ENCODE results near the gene MAML1.

Gene MAML1

GRCh38 chr5:179820483-179821297 is 88.1 kb downstream of the MAML1 start, which contains the start of gene SQSTM1:
TSS of gene SQSTM1 (plus strand) at chr5:179820905. CDS start at chr5:179820937, 32 bp downstream.
- peak; percentile 67 to 68 for DNase-seq (ENCODE audit: low read depth in 2 of 2, low spot score in 1 of 2)

- peak; percentile 69 to 72 for DNase-seq (ENCODE audit: low read depth in 2 of 2, low spot score in 1 of 2)
Measured at GRCh38 chr5:179821298-179822058, 88.9 kb downstream of the MAML1 start.

GRCh38 chr5:179822059-179822432 is 89.4 kb downstream of the MAML1 start:
- no peak for DNase-seq (ENCODE audit: low read depth in 2 of 2, low spot score in 1 of 2)

GRCh38 chr5:179822444-179822990 is 89.9 kb downstream of the MAML1 start:
- no peak for DNase-seq (ENCODE audit: low read depth in 2 of 2, low spot score in 1 of 2)

GRCh38 chr5:179823937-179824744 is 91.5 kb downstream of the MAML1 start:
- no peak for DNase-seq (ENCODE audit: low read depth in 2 of 2, low spot score in 1 of 2)

GRCh38 chr5:179824745-179825112 is 92.1 kb downstream of the MAML1 start:
- no peak for DNase-seq (ENCODE audit: low read depth in 2 of 2, low spot score in 1 of 2)

- no peak for DNase-seq (ENCODE audit: low read depth in 2 of 2, low spot score in 1 of 2)
Measured at GRCh38 chr5:179825655-179826182, 93.1 kb downstream of the MAML1 start.

Measured in stimulated activated CD8-positive, alpha-beta memory T cell treated with anti-CD3 and anti-CD28 coated beads, Interleukin-4, amount 100 ng/mL, for 1 hour (primary cell).